Sigmoid colon (tissue), 4 donors: ENCODE data around the gene NPY4R.
"Not testable (repeated sequence)": the region's sequence is repeated elsewhere in the genome, so short reads cannot be mapped to it uniquely, and the experiment has no call there.

ENCODE experiments used
- CTCF ChIP-seq, 4 experiments: fragments of 450-650 bp in 3 of 4; fragments of 200-600 bp in 1 of 4; IDR thresholded peaks; one replicate each; pipeline ENCODE4 v1.5.1; 2016 to 2019; ENCODE audit warnings: antibody characterized with exemption in 4 of 4, mild to moderate bottlenecking in 3 of 4, moderate library complexity in 2 of 4
- EP300 ChIP-seq, 4 donors: sonication (generic); formaldehyde crosslinking; IDR thresholded peaks; one replicate each; pipeline ENCODE4 v1.6.1; 2017; ENCODE audit warnings: antibody characterized with exemption in 4 of 4
- POLR2A ChIP-seq, 2 donors: fragments of 450-650 bp; IDR thresholded peaks; one replicate each; pipeline ENCODE4 v1.6.1; 2016; ENCODE audit warnings: antibody characterized with exemption in 2 of 2, mild to moderate bottlenecking in 2 of 2, moderate library complexity in 2 of 2
- POLR2AphosphoS5 ChIP-seq, 4 donors: sonication (generic); formaldehyde crosslinking; IDR thresholded peaks; one replicate each; pipeline ENCODE4 v1.6.1; 2017; ENCODE audit warnings: antibody characterized with exemption in 4 of 4

GRCh38 chr10:46441837-46442278 lies 23.9 kb downstream of the NPY4R start:
- not testable (repeated sequence) for TF ChIP-seq CTCF, EP300, POLR2AphosphoS5, POLR2A (IDR thresholded peaks at IDR 0.05)
